ENCODE results near the gene KCNT1. TPM values are rescaled to one million over a fixed set of nuclear protein-coding genes. Genes with fewer than 3 reads are reported as not detected.

The KCNT1 gene
- total and polyA plus RNA-seq, 10 of the 15 experiments (the other 5 are each of a cell fraction or from before 2014, with no cell fraction given), result not detected

DNA sequence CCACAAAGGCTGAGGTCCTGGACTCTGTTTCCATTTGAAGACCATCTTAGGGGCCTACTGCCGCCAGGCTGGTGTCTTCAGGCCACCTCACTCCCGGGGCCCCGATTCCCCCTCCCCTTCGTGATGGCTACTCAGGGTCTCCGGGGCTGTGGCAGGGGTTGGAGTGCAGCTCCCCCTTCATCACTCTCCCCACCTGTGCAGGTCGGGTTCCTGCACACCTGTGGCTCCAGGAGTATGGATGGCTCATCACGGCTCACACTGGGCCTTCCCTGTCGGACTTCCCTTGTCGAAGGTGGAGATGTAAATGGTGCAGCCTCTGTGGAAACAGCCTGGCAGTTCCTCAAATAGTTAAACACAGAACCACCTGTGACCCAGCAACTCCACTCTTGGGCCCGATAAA is 27.0 kb upstream of the KCNT1 start:
- no peaks in the 10 kb centered on the region for H3K27me3 ChIP-seq (replicated peaks in 1 of 2; ENCODE audit: control insufficient read depth in 2 of 2, insufficient read depth in 2 of 2, low read length in 1 of 2)
- H3K36me3 ChIP-seq (ENCODE audit: control insufficient read depth in 2 of 2, insufficient read depth in 2 of 2, low read length in 1 of 2), result no peaks in the 10 kb centered on the region
- no peak overlapping the region for H3K4me3 ChIP-seq
- no peaks in the 10 kb centered on the region for H4K20me1 ChIP-seq (ENCODE audit: control insufficient read depth, insufficient read depth)
- no peak overlapping the region for H2AFZ ChIP-seq (ENCODE audit: control insufficient read depth, low read depth, low read length)
- TF ChIP-seq NFYB (IDR thresholded peaks at IDR 0.05; ENCODE audit: insufficient read depth, low read depth, low read length) (no peak), CHD2 (IDR thresholded peaks at IDR 0.05; ENCODE audit: borderline replicate concordance, low read depth, low read length) (no peak), CBX3 (IDR thresholded peaks at IDR 0.05; ENCODE audit: borderline replicate concordance, low read depth) (no peak), TCF7 (IDR thresholded peaks at IDR 0.05; ENCODE audit: borderline replicate concordance) (no peak), REST (IDR thresholded peaks at IDR 0.05; ENCODE audit: low read depth, low read length) (no peak), PML (IDR thresholded peaks at IDR 0.05; ENCODE audit: low read length) (no peak), KAT2A (conservative IDR thresholded peaks at IDR 0.05; ENCODE audit: control insufficient read depth, low read depth, low read length) (no peak), TCF3 (IDR thresholded peaks at IDR 0.05; ENCODE audit: borderline replicate concordance, insufficient read depth, low read depth, low read length) (no peak), MYC (IDR thresholded peaks at IDR 0.05; ENCODE audit: insufficient read depth, insufficient read length, insufficient replicate concordance, low read length, severe bottlenecking) (no peak), ATF2 (IDR thresholded peaks at IDR 0.05; ENCODE audit: low read length) (no peak), PAX5 (IDR thresholded peaks at IDR 0.05; ENCODE audit: borderline replicate concordance, low read depth, low read length) (no peak), ZBTB40 (IDR thresholded peaks at IDR 0.05; ENCODE audit: borderline replicate concordance) (no peak), ZNF24 (IDR thresholded peaks at IDR 0.05) (no peak), FOXK2 (IDR thresholded peaks at IDR 0.05) (no peak)
- no peak overlapping the region for H3K9ac ChIP-seq (ENCODE audit: control insufficient read depth, insufficient read depth, low read length)
- ChIA-PET RAD21 (ENCODE audit: unreplicated experiment) (no interaction called here), SMC1A (ENCODE audit: uncharacterized antibody, unreplicated experiment) (no interaction called here), POLR2A (no interaction called here), CTCF (no interaction called here)
- H3K9me3 ChIP-seq (replicated peaks; ENCODE audit: control insufficient read depth, insufficient read depth, low read length), result no peaks in the 10 kb centered on the region
- DNase-seq (ENCODE audit: low read depth, low spot score), result no peak
- H3K4me2 ChIP-seq (ENCODE audit: control insufficient read depth, insufficient read depth), result no peak overlapping the region
- no TSS peak for BruUV-seq (replicated peaks)
- no peak for FAIRE-seq
- in situ Hi-C loops (cut with MboI), result no loop called here
- H3K79me2 ChIP-seq (ENCODE audit: control insufficient read depth, insufficient read depth, low read length), result no peaks in the 10 kb centered on the region
- WGBS (ENCODE audit: insufficient coverage, insufficient replicate concordance, low lambda C conversion rate, missing lambda C conversion rate), result 12% methylated on average over 10 of the region's 10 CpGs
- H3K27ac ChIP-seq (ENCODE audit: control insufficient read depth, insufficient read depth), result no peak overlapping the region
- intact Hi-C loops (cut with micrococcal nuclease; ENCODE audit: unreplicated experiment), result no loop called here
- no peaks in the 10 kb centered on the region for H3K4me1 ChIP-seq (ENCODE audit: control insufficient read depth, insufficient read depth, low read length)
- ATAC-seq, result no peak

All from GM12878 (cell line).